HG03196 (cell line): ENCODE data around the gene ABCG1.

Experiments used
- ATAC-seq: cut with Tn5 transposase; IDR thresholded peaks from one replicate; pipeline ENCODE4 v1.9.1; 2021; ENCODE audit not compliant: unreplicated experiment

ABCG1 gene

GRCh38 chr21:42317826-42318746, 99.1 kb downstream of the ABCG1 start:
- ATAC-seq: no peak

GRCh38 chr21:42319376-42319775, 100.4 kb downstream of the ABCG1 start:
- no peak for ATAC-seq

- no peak for ATAC-seq
Observed at GRCh38 chr21:42319851-42320572, 101.1 kb downstream of the ABCG1 start.

DNA sequence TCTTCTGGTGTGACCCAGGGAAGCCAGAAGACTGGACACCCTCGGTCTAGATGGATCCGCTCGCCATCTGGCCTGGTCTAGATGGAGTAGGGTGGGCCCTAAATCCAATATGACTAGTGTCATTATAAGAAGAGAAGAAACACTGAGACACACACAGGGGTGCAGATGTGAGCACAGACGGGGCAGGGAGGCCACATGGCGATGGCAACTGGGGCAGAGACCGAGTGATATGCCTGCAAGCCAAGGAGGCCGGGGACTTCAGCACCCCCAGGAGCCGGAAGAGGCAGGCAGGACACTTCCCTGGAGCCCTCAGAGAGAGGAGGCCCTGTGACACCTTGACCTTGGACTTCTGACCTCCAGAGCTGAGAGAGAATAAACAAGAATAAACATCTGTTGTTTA, 101.9 kb downstream of the ABCG1 start:
- ATAC-seq: no peak

DNA sequence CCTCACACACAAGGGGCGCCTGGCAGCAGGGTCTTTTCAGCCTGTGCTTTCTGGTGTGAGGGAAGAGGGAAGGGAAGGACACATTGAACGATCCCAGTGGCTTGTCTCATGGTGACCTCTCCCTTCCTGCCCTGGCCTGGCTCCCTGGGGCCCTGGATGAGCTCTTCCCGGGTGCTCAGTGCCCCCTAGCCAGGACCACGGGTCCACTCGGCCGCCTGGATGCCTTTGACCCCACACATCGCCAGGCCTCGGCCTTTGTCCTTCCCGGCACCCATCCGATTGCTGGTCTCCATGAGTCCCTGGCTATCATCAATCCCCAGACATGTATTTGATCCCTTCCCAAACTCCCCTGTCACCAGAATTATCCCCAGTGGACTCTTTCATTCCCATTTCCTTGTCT, 102.3 kb downstream of the ABCG1 start:
- no peak for ATAC-seq

- ATAC-seq: no peak
Observed at GRCh38 chr21:42321845-42322244, 102.9 kb downstream of the ABCG1 start.

DNA sequence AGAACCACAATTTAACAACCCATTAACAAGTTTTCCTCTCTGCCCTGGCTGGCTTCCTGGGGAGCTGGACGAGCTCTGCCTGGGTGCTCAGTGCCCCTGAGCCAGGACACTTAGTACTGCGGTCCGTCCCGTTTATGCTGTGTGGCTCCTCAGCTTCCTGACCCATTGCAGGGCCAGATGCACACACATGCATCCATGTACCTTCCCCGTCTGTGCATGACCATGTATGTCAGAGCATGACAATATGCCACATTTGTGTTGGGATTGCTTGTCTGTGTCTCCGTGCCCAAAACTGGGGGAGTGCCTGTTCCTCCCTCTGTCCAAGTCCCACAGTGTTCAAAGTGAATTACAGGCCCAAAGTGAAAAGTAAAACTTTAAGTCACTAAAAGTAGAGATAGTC, 106.0 kb downstream of the ABCG1 start:
- ATAC-seq: no peak

DNA sequence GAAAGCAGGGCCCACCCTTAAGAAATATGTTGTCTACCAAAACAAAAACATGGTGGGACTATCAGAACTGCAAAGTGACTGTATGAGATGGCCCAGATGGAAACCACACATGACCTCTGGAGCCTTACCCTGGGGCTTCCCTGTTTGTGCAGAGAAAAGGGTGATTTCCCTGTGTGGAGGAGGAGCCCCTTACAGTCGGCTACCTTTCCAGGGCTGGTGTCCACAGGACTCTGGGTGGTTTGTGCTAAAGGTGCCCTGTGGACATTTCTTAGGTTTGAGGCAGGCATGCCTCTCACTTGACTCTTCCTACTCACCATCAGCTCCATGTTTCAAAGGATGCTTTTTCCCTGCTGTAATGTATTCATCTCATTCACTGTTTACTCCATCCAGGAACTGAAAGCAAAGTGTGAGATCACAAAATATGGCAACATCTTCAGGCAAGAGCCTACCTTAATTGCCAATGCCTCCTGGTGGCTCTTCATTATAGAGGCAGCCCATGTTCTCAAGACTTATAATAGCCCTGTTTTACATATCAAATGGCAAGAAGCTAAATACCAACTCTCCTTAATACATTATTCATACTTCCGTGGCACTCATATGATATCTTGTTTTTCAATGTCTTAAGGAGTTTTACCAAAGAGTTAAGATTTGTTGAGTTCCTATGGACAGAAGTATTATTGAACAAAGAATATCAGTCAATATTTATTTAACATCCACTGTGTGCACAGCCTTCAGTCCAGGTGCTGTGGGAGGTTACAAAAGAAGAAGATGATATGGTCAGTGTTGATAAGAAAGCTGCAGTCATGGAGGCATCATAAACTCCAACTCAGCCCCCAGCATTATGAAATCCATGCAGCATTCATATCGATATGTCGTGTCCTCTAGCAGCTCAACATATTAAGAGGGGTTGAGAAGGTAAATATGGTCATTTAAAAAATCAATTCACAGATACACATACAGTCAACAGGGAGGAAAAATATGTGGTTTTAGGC, 111.7 kb downstream of the ABCG1 start:
- no peak for ATAC-seq

- no peak for ATAC-seq
Observed at GRCh38 chr21:42331660-42332059, 112.7 kb downstream of the ABCG1 start.

GRCh38 chr21:42332557-42333317, 113.8 kb downstream of the ABCG1 start:
- no peak for ATAC-seq

DNA sequence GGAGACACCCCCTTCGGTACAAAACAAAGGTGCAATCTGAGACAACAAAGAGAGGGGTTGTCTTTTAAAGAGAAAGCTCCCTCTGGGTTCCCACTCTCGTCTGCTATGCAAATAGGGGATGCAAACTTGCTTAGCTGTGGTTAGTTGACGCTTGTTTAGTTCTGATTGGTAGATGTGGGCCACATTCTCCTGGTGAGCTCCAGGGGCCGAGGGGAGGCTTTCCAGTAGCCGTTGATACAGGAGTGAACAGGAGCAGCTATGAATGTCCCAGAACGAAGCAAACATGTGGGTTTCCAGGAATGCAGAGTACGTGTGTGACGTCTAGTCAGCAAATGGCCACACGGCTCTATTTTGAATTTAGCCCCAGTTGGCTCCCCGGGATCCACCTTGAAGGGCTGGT, 117.1 kb downstream of the ABCG1 start:
- ATAC-seq: no peak

GRCh38 chr21:42337276-42337675, 118.3 kb downstream of the ABCG1 start:
- no peak for ATAC-seq

- ATAC-seq: no peak
Observed at GRCh38 chr21:42337830-42338728, 119.1 kb downstream of the ABCG1 start.

GRCh38 chr21:42338729-42339715, 120.1 kb downstream of the ABCG1 start:
- no peak for ATAC-seq

- no peak for ATAC-seq
Observed at GRCh38 chr21:42340187-42341050, 121.5 kb downstream of the ABCG1 start.

DNA sequence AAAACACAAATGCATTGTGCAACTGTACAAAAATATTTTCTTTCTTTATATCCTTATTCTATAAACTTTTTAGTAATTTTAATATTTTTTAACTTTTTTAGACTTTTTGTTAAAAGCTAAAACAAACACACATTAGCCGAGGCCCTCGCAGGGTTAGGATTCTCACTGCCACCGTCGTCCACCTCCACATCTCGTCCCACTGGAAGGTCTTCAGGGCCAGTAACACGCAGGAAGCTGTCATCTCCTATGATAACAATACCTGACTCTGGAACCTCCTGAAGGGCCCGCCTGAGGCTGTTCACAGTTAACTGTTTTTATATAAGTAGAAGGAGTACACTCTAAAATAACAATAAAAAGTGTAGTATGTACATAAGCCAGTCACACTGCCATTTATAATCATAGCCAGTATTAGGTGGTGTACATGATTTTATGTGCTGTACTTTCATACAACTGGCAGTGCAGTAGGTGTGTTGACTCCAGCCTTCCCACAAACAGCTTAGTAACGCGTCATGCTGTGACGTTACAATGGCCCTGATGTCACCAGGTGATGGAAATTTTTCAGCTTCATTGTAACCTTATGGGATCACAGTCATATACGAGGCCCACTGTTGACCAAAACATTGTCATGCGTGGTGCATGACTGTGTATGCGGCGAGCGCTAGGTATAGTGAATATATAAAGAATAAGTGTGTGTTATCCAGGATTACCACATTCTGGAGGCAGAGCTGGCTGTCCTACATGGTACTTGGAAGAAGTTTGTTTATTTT, 123.0 kb downstream of the ABCG1 start:
- ATAC-seq: no peak
